A673 (cell line): Measurements from ENCODE around the gene NDUFB1. TPM values are rescaled to one million over a fixed set of nuclear protein-coding genes. Genes with fewer than 3 reads are reported as not detected.
A peak's percentile ranks its signal among the peaks of the same experiment; 100 is the strongest.

Experiments used
- BruUV-seq: library from RNA; stranded (reverse); fragments of 400-500 nt; replicated peaks from 2 replicates; lab custom pipeline; 2021; lab: Mats Ljungman, UMichigan
- CTCF ChIA-PET: fragments of 300-600 bp; sonication (Branson Sonifier 250); formaldehyde crosslinking; loops from one replicate; lab custom pipeline; 2022; ENCODE audit warnings: antibody characterized with exemption; lab: Charles Lee
- POLR2A ChIA-PET: fragments of 300-600 bp; sonication (Branson Sonifier 250); formaldehyde crosslinking; loops from one replicate; lab custom pipeline; 2022; ENCODE audit warnings: antibody characterized with exemption; ENCODE audit not compliant: low non-redundant PET; lab: Charles Lee
- DNase-seq: peaks from one replicate; pipeline ENCODE4 v3.0.0-alpha.2; 2015; ENCODE audit warnings: low spot score
- H3K27ac ChIP-seq: fragments of 200-600 bp; sonication (generic); 2 replicates; pipeline ENCODE4 v1.5.1; 2016; ENCODE audit warnings: mixed run types, low read depth, mild to moderate bottlenecking, mixed read lengths, antibody characterized with exemption, low read length; ENCODE audit not compliant: poor library complexity, severe bottlenecking
- H3K27me3 ChIP-seq: fragments of 200-600 bp; sonication (generic); replicated peaks from 2 replicates; pipeline ENCODE4 v1.6.1; 2017; ENCODE audit warnings: mixed run types, low read depth, mild to moderate bottlenecking, mixed read lengths, antibody characterized with exemption, low read length; ENCODE audit not compliant: insufficient read depth, poor library complexity
- H3K36me3 ChIP-seq: fragments of 200-600 bp; sonication (generic); 2 replicates; pipeline ENCODE4 v1.6.1; 2016; ENCODE audit warnings: mixed run types, mild to moderate bottlenecking, mixed read lengths, antibody characterized with exemption, low read length; ENCODE audit not compliant: insufficient read depth, poor library complexity, severe bottlenecking
- H3K4me1 ChIP-seq: fragments of 200-600 bp; sonication (generic); 2 replicates; pipeline ENCODE4 v1.6.1; 2017; ENCODE audit warnings: mixed run types, mild to moderate bottlenecking, mixed read lengths, antibody characterized with exemption, low read length; ENCODE audit not compliant: insufficient read depth, poor library complexity, severe bottlenecking
- H3K4me3 ChIP-seq: fragments of 200-600 bp; sonication (generic); 2 replicates; pipeline ENCODE4 v1.5.1; 2016; ENCODE audit warnings: low read depth, mixed run types, mild to moderate bottlenecking, mixed read lengths, low read length; ENCODE audit not compliant: poor library complexity, severe bottlenecking
- H3K9me3 ChIP-seq: fragments of 200-600 bp; sonication (generic); 2 replicates; pipeline ENCODE4 v1.6.1; 2016; ENCODE audit warnings: mixed run types, low read depth, mild to moderate bottlenecking, mixed read lengths, antibody characterized with exemption, low read length; ENCODE audit not compliant: poor library complexity, severe bottlenecking
- EZH2 ChIP-seq: fragments of 200-600 bp; sonication (generic); IDR thresholded peaks from 2 replicates; pipeline ENCODE4 v1.6.1; 2017; ENCODE audit warnings: borderline replicate concordance, low read depth, mild to moderate bottlenecking, mixed read lengths, antibody characterized with exemption, low read length; ENCODE audit not compliant: poor library complexity, severe bottlenecking
- intact Hi-C: fragments of 100-400 bp; cut with micrococcal nuclease; formaldehyde crosslinking; loops from one replicate; pipeline ENCODE4 v1.10.0; 2022; ENCODE audit not compliant: unreplicated experiment
- total RNA-seq: library from RNA; stranded (reverse); gene quantifications from 2 replicates; pipeline ENCODE4 v1.2.3, GENCODE V29; 2021
- TF ChIP-seq, protein P1 (sequence below): fragments of 300-800, 200-600 bp; sonication (generic); conservative IDR thresholded peaks from 2 replicates; pipeline ENCODE4 v1.5.1; 2017; ENCODE audit warnings: low read depth, mild to moderate bottlenecking, antibody characterized with exemption, low read length, moderate library complexity, mixed read lengths

The NDUFB1 gene
- total RNA-seq, 1 experiment from 2014 or later, result 140 TPM

DNA sequence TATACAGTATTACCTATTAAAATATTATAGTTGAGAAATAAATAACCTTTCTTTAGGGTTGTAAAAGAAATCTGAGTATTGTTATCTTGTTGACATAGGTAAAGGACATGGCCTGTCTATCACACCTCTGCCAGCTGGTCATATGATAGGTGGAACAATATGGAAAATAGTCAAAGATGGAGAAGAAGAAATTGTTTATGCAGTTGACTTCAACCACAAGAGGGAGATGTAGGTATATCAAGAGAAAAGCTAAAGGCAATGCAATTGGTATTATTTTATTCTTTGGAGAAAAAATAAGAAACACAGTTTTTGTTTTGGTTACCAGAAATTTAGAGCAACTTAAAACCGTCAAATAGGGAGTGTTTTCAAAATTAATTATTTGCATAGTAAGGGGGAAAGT, 13.8 kb upstream of the NDUFB1 start:
- peaks cover 78% of the 10 kb centered on the region for H3K36me3 ChIP-seq

DNA sequence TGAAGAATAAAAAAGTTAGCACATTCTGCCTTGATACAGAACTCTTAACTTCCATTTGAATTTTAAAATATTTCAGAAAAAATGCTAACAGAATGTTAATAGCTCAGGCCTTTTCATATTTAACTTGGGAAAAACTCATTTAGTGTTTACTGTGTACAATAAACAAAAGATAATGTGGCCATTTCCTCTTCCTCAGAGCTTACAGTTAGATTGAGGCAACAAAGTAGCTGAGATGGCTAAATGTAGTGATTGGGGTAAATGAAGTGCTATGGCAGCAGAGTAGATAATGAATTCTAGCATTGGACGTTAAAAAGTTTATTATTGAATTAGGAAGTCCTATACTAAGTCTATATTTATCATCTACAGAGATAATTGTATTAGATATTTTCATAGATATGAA, 12.9 kb upstream of the NDUFB1 start:
- Histone ChIP-seq H3K9me3 (no peaks in the 10 kb centered on the region), H3K27me3 (no peaks in the 10 kb centered on the region), H3K36me3 (peaks cover 82% of the 10 kb centered on the region), H3K4me3 (no peak overlapping the region), H3K27ac (no peak overlapping the region), H3K4me1 (no peaks in the 10 kb centered on the region)
- ChIA-PET POLR2A (no interaction called here), CTCF (no interaction called here)
- no TSS peak for BruUV-seq
- intact Hi-C loops, result no loop called here
- TF ChIP-seq EZH2, result no peak
- TF ChIP-seq, protein P1, sequence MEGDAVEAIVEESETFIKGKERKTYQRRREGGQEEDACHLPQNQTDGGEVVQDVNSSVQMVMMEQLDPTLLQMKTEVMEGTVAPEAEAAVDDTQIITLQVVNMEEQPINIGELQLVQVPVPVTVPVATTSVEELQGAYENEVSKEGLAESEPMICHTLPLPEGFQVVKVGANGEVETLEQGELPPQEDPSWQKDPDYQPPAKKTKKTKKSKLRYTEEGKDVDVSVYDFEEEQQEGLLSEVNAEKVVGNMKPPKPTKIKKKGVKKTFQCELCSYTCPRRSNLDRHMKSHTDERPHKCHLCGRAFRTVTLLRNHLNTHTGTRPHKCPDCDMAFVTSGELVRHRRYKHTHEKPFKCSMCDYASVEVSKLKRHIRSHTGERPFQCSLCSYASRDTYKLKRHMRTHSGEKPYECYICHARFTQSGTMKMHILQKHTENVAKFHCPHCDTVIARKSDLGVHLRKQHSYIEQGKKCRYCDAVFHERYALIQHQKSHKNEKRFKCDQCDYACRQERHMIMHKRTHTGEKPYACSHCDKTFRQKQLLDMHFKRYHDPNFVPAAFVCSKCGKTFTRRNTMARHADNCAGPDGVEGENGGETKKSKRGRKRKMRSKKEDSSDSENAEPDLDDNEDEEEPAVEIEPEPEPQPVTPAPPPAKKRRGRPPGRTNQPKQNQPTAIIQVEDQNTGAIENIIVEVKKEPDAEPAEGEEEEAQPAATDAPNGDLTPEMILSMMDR, result no peak
- DNase-seq, result no peak

More for the DNA sequence above, 13.8 kb upstream of the NDUFB1 start:
- Histone ChIP-seq H3K4me1 (no peaks in the 10 kb centered on the region), H3K9me3 (no peaks in the 10 kb centered on the region), H3K4me3 (no peak overlapping the region), H3K27ac (no peak overlapping the region), H3K27me3 (no peaks in the 10 kb centered on the region)
- DNase-seq, result peak; percentile 26
- intact Hi-C loops, result loop anchor here (5.0 kb wide), 1 partner anchor 547 kb away; no protein-coding TSS in a partner anchor
- TF ChIP-seq, protein P1, result peak; percentile 57
- TF ChIP-seq EZH2, result no peak
- ChIA-PET POLR2A (interaction anchor here (0.6 kb wide), 1 partner anchor 18 kb away, joined by 3 read pairs; no protein-coding TSS in a partner anchor), CTCF (interaction anchor here (0.5 to 0.9 kb wide), 2 partner anchors 29 to 457 kb away, joined by 4 to 7 read pairs; partner anchors contain the start of gene ATXN3)
- no TSS peak for BruUV-seq

DNA sequence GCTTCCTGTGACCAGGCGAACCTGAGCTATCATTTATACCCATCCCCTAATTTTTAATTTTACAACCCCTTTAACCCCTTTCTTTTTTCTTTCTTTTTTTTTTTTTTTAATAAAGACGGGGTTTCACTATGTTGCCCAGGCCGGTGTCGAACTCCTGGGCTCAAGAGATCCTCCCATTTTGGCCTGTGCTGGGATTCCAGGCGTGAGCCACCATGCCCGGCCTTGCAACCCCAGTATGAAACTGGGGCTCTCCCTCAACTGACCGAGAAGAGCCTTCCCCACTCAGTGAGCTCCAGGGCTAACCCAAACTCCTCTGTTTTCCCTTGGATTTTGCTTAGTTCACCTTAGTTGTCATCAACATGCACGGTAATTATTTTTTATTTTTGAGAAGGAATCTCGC, 1.3 kb upstream of the NDUFB1 start:
- CTCF ChIA-PET, result interaction anchor here (2.1 kb wide), 1 partner anchor 16 kb away, joined by 19 read pairs; the partner anchor contains the start of gene ATXN3
- peak overlapping the region; percentile 99 for H3K27ac ChIP-seq
- TF ChIP-seq EZH2, result no peak
- TF ChIP-seq, protein P1, result no peak
- no peaks in the 10 kb centered on the region for H3K9me3 ChIP-seq
- BruUV-seq, result no TSS peak
- DNase-seq, result no peak
- H3K4me3 ChIP-seq, result peak overlapping the region; percentile 90
- POLR2A ChIA-PET, result interaction anchor here (0.7 kb wide), 1 partner anchor 856 kb away, joined by 5 read pairs; no protein-coding TSS in a partner anchor
- peaks cover 35% of the 10 kb centered on the region for H3K36me3 ChIP-seq
- H3K4me1 ChIP-seq, result peaks cover 8% of the 10 kb centered on the region
- intact Hi-C loops, result no loop called here
- H3K27me3 ChIP-seq, result no peaks in the 10 kb centered on the region
